HEK293T (cell line): ENCODE results near the gene CNNM4.

ENCODE experiments used
- ARNT ChIP-seq: fragments of 450-650 bp; IDR thresholded peaks from 2 replicates; pipeline ENCODE4 v1.6.1; 2017; ENCODE audit warnings: mild to moderate bottlenecking
- BHLHE40 ChIP-seq: fragments of 450-650 bp; IDR thresholded peaks from 2 replicates; pipeline ENCODE4 v1.6.1; 2016; ENCODE audit warnings: mild to moderate bottlenecking, moderate library complexity, borderline replicate concordance
- ELF4 ChIP-seq: fragments of 450-650 bp; IDR thresholded peaks from 2 replicates; pipeline ENCODE4 v1.6.1; 2017; ENCODE audit warnings: antibody characterized with exemption
- FOXA1 ChIP-seq: fragments of 450-650 bp; IDR thresholded peaks from 2 replicates; pipeline ENCODE4 v1.6.1; 2016; ENCODE audit warnings: mild to moderate bottlenecking
- FOXK2 ChIP-seq: fragments of 450-650 bp; IDR thresholded peaks from 2 replicates; pipeline ENCODE4 v1.6.1; 2016; ENCODE audit warnings: mild to moderate bottlenecking
- FOXM1 ChIP-seq: fragments of 450-650 bp; IDR thresholded peaks from 2 replicates; pipeline ENCODE4 v1.6.1; 2017; ENCODE audit warnings: mild to moderate bottlenecking, borderline replicate concordance
- L3MBTL2 ChIP-seq: fragments of 450-650 bp; conservative IDR thresholded peaks from 2 replicates; pipeline ENCODE4 v1.6.1; 2016; ENCODE audit warnings: mild to moderate bottlenecking
- LEF1 ChIP-seq: fragments of 450-650 bp; IDR thresholded peaks from 2 replicates; pipeline ENCODE4 v1.6.1; 2017; ENCODE audit warnings: mild to moderate bottlenecking, borderline replicate concordance
- NFRKB ChIP-seq: fragments of 450-650 bp; IDR thresholded peaks from 2 replicates; pipeline ENCODE4 v1.6.1; 2016; ENCODE audit warnings: mild to moderate bottlenecking, moderate library complexity
- SP1 ChIP-seq: fragments of 450-650 bp; IDR thresholded peaks from 2 replicates; pipeline ENCODE4 v1.6.1; 2017
- SUZ12 ChIP-seq: fragments of 450-650 bp; IDR thresholded peaks from 2 replicates; pipeline ENCODE4 v1.6.1; 2016; ENCODE audit warnings: mild to moderate bottlenecking
- TARDBP ChIP-seq: fragments of 450-650 bp; IDR thresholded peaks from 2 replicates; pipeline ENCODE4 v1.6.1; 2016

DNA sequence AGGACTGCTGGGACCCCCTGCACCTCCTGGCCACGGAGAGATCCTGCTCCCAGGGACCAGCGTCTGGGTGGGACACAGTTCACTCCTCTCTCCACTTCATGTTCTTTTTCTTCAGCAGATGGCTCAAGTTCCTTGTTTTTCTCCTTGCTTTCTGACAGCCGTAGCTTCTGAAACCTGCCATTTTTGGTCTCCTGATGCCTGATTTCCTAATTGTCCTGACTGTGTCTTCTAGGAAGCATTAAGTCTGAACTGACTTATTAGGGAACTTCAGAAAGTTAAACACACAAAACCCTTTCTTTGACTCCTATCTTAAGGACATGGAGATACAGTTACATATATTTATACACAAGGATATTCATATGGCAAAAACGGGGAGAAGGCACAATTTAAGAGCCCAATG lies 22.7 kb downstream of the CNNM4 start:
- TF ChIP-seq ELF4 (no peak), SUZ12 (no peak), BHLHE40 (no peak), ARNT (no peak), L3MBTL2 (no peak), SP1 (no peak), FOXM1 (no peak), FOXK2 (no peak), NFRKB (no peak), LEF1 (no peak), FOXA1 (no peak), TARDBP (no peak)
